Lower leg skin (tissue), 3 donors: ENCODE data around the gene RPS6KC1.

Experiments used
- POLR2A ChIP-seq, 2 donors: fragments of 450-650 bp; IDR thresholded peaks; one replicate each; pipeline ENCODE4 v1.6.1; 2016 to 2017; ENCODE audit warnings: antibody characterized with exemption in 2 of 2, mild to moderate bottlenecking in 1 of 2, moderate library complexity in 1 of 2
- TF ChIP-seq, protein P1 (sequence below), 3 donors: fragments of 450-650 bp; IDR thresholded peaks; one replicate each; pipeline ENCODE4 v1.5.1; 2016; ENCODE audit warnings: antibody characterized with exemption in 3 of 3, mild to moderate bottlenecking in 3 of 3, moderate library complexity in 2 of 3

DNA sequence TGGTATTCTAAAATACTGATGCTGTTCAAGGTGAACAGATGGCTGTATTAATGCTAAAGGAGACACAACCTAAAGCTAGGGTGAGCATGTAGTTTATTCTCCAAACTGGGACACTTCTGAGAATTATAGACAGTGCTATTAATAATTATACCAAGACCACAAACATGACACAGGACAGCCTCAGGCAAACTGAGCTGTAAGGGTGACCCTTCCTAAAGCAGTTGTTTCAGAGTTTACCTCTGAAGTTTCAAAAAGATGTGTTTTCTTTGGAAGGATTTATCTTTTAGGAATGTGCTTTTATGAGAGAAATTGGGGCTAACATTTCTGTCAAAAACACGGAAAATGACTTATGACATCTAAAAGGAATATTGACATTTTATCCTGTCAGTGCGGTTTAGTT, 68.8 kb downstream of the RPS6KC1 start:
- TF ChIP-seq, protein P1, sequence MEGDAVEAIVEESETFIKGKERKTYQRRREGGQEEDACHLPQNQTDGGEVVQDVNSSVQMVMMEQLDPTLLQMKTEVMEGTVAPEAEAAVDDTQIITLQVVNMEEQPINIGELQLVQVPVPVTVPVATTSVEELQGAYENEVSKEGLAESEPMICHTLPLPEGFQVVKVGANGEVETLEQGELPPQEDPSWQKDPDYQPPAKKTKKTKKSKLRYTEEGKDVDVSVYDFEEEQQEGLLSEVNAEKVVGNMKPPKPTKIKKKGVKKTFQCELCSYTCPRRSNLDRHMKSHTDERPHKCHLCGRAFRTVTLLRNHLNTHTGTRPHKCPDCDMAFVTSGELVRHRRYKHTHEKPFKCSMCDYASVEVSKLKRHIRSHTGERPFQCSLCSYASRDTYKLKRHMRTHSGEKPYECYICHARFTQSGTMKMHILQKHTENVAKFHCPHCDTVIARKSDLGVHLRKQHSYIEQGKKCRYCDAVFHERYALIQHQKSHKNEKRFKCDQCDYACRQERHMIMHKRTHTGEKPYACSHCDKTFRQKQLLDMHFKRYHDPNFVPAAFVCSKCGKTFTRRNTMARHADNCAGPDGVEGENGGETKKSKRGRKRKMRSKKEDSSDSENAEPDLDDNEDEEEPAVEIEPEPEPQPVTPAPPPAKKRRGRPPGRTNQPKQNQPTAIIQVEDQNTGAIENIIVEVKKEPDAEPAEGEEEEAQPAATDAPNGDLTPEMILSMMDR (IDR thresholded peaks at IDR 0.05): no peak
- TF ChIP-seq POLR2A (IDR thresholded peaks at IDR 0.05): no peak
